GM12892 (cell line): ENCODE measurements around the gene COL1A1.

ENCODE experiments used
- DNase-seq: peaks from one replicate; pipeline ENCODE4 v3.0.0; 2011; ENCODE audit not compliant: insufficient read length
- FAIRE-seq: peaks from 2 replicates; lab custom pipeline; 2011; peaks lifted over from hg19 to GRCh38; lab: Jason Lieb, UNC
- POLR2A ChIP-seq: IDR thresholded peaks from 2 replicates; pipeline ENCODE4 v1.6.1; 2011; ENCODE audit warnings: low read depth, low read length, control low read depth
- POLR2AphosphoS5 ChIP-seq: IDR thresholded peaks from 2 replicates; pipeline ENCODE4 v1.6.1; 2011; ENCODE audit warnings: low read depth, low read length, control low read depth
- TAF1 ChIP-seq: IDR thresholded peaks from 2 replicates; pipeline ENCODE4 v1.6.1; 2011; ENCODE audit warnings: low read depth, mild to moderate bottlenecking, control low read depth, low read length, borderline replicate concordance

The COL1A1 gene

DNA sequence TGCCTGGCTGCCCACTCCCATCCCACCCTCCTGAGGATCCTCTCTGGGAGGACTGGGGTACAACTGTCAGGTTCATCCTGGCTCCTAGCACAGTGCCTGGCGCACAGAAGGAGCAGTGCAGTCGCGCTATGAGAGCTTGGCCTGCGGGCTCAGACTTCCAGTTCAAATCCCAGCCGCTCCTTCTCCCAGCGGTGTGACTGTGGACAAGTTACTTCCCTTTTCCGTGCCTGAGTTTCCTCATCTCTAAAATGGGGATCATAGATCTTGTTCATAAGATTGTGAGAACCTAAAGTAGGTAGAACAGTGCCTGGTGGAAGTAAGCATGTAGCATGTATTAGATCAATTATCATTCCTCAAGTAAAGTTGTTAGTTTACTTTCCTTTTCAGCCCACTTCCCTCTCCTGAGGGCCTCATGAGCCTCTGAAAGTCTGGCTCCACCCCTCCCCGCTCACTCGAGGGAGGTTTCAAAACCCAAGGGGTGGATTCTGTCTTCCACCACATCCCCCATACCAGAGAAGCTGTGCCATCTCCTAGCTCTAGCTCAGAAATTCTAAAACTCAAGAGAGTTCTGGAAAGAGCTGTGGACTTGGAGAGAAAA lies 19.9 kb upstream of the COL1A1 start:
- TF ChIP-seq POLR2AphosphoS5: no peak
- TF ChIP-seq POLR2A: no peak
- no peak for TF ChIP-seq TAF1
- FAIRE-seq: no peak
- no peak for DNase-seq

DNA sequence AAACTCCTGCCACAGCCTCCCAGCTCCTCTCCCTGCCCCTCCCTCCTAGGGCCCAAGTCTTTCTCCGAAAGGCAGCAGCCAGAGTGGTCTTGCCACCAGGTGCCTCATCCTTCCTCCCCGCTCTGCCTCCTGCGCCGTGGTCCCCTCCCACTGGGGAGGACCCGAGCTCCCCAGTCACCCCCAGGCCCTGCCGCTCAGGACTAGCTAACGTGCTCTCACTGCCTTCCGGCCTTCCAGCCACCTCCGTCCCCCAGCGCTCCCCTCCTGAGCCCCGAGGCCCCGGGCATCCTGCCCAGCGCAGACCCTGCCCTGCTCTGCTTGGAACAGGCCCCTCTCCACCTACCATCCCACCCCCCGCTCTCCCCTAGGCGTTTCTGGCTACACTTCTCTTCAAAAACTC lies 19.4 kb upstream of the COL1A1 start:
- FAIRE-seq: no peak
- TF ChIP-seq POLR2A (no peak), TAF1 (no peak), POLR2AphosphoS5 (no peak)

DNA sequence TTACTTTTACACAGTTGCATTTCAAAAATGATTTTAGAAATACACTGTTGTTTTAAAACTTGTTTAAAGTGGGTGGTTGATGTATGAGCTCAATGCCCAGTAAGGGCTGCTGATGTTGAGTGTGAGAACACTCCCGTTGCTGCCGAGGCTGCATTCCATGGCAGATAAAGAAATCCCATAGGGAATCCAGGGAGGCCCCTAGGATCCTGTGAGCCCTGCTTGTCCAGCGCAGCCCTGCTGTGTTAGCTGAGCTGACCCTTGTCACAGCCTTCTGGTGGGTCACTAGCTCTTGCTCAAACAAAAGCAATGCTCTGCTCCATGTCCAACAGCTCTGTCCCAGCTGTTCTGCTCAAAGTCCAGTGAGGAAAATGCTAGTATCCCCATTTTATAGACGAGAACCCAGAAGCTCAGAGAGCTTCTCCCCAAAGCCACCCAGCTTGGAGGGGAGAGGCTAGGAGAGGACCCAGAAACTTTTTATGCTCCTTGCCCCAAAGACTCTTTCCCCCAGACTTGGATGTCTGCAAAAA lies 18.6 kb upstream of the COL1A1 start:
- FAIRE-seq (no peak), DNase-seq (no peak)
- TF ChIP-seq TAF1 (no peak), POLR2A (no peak), POLR2AphosphoS5 (no peak)

More for the DNA sequence above, 19.4 kb upstream of the COL1A1 start:
- DNase-seq: no peak

DNA sequence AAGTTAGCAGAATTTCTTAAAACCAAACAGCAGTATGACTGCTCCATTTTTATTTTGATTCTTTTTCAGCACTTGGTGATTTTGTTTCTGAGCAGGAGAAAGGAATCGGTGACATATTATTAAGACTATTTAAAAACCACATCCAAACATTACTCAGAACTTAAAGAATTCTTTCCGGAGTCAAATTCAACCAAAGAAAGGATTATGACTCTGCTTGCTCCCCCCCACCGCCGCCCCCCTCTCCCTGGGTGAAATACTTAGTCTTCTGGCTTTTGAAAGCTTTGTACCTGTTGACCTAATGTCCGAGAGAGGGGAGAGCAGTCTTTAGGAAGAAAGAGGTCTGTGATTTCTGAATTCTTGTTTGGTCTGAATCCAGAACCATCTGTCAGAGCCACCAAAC lies 17.9 kb upstream of the COL1A1 start:
- DNase-seq: no peak
- FAIRE-seq: no peak
- TF ChIP-seq POLR2AphosphoS5 (no peak), POLR2A (no peak), TAF1 (no peak)

DNA sequence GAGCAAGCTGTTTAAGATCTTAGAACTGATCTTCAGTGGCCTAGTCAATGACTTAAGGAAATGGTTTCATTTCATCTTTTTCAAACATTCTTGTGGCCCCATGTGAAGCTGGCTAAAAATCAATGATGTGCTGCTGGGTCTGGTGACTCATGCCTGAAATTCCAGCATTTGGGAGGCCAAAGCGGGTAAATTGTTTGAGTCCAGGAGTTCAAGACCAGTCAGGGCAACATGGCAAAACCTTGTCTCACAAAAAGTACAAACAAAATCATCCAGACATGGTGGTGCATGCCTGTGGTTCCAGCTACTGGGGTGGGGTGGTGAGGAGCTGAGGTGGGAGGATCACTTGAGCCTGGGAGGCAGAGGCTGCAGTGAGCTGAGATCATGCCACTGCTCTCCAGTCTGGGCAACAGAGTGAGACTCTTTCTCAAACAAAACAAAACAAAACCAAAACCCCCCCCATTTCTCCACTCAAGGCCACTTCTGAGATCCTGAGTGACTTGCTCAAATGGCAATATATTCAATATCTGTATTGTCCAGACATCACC lies 17.4 kb upstream of the COL1A1 start:
- TF ChIP-seq POLR2AphosphoS5: no peak
- TF ChIP-seq POLR2A: no peak
- TF ChIP-seq TAF1: no peak
- FAIRE-seq (no peak), DNase-seq (no peak)

DNA sequence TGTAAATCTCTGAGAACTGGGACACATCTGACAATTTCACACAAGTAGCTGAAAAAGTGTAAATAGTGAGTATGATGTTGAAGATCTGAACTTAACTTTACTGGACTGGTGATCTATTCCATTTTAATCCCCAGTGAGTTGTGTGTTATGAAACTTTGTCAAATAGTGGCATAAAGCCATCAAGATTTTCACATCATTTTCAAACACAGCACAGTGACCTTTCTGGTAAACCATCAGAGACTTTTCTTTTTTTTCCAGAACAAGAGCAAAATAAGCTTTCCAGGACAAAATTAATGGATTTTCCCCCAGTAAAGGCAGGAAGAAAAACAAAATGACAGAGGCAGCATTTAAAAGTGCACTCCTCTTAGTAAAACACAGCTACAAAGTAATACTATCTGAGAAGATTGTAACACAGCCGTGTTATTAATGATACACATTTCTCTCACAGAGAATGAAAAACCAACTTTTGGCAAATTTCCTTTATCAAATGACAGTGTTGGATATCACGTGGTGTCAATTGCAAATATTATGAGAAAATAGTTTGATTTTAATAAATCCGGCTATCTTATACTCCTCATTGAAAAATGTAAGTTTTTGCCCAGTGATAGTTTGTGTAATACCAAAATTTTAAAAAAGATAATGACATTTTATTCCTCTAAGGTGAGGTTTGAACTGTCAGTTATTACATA lies 16.8 kb upstream of the COL1A1 start:
- TF ChIP-seq TAF1 (no peak), POLR2A (no peak), POLR2AphosphoS5 (no peak)
- DNase-seq: no peak
- FAIRE-seq: no peak

DNA sequence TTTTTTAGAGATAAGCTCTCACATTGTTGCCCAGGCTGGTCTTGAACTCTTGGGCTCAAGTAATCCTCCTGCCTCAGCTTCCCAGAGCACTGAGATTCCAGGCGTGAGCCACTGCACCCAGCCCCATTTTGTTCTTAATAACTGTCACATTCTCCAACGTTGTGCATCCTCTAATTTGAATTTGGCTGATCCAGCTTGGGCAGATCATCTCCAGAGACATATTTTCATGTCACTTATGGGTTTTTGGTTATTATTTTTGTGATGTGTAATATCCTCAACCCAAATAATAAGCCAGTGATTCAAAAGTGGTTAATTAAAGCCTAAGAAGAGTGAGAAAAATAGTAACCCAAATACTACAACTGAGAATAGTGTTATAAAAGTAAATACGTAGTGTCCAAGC lies 16.2 kb upstream of the COL1A1 start:
- DNase-seq (no peak), FAIRE-seq (no peak)
- TF ChIP-seq TAF1: no peak
- no peak for TF ChIP-seq POLR2AphosphoS5
- TF ChIP-seq POLR2A: no peak

DNA sequence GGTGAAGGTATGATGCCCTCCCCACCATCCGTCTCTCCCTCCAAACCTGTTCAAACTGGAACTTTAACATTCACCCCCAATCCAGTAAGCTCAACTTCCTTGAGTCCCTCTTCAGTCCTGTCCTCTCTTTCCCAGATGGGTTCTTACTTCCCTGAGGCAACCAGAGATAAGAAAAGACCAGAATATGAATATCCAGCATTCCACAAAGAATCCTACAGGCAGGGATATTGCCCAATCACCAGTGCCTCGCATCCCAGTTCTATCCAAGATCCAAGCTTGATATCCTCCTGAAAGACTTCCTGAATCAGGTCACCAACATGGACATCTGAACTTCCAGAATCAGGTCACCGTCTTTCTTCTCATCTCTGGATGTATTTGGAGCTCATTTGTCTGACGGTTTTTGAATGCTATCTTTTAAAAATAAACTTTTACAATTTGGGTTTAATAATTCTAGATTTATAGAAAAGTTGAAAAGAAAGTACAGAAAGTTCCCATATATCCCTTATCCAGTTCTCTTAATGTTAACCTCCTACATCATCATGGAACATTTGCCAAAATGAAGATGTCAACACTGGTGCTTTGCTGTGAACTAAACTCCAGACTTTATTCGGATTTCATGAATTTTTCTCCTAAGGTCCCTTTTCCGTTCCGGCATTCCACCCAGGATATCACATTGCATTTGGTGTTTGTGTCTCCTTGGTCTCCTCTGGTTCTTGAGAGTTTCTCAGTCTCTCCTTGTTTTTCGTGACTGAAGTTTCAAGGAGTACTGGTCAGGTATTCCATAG lies 13.7 kb upstream of the COL1A1 start:
- no peak for DNase-seq
- FAIRE-seq: no peak
- TF ChIP-seq POLR2A (no peak), POLR2AphosphoS5 (no peak), TAF1 (no peak)

DNA sequence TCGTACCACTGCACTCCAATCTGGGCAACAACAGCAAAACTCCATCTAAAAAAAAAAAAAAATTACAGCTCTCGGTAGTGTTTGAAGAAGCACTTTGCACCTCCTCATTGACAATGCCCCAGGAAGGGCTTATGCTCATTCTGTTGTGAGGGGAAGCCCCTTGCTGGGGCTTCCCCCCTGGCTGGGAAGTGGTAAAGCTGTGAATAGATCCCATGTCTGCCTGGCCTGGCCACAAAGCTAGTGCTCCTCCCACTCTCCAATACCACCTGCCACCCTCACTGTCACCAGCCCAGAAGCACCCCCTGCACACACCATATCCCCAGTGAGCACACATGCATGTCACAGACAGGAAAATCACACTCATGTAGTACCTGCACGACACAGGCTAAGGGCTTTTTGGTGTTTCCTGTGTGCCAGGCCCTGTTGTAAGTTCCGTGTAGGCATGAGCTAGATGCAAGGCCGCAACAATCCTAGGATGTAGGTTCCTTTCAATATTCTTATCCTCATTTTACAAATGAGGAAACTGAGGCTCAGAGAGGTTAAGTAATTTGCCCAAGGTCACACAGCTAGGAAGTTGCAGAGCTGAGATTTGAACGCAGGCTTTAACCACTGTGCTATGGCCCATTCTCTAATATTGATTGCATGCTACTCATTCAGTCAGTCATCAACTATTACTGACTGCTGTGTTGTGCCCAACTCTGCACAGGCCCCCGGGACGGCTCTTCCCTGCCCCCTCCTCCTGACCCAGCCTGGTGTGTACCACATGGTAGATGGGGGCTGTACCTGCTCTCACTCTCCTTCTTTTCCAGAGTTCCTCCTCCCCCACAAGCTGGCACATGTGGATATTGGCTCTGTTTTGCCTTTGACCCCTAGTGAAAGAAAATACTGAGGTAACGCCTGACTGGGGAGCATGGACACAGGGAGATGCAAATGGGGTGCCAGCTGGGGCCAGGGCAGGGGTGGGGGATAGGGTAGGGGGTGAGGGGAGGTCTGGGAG lies 11.9 kb upstream of the COL1A1 start:
- peak; percentile 62 for FAIRE-seq
- DNase-seq: no peak
- TF ChIP-seq TAF1: no peak
- TF ChIP-seq POLR2AphosphoS5: no peak
- TF ChIP-seq POLR2A: no peak

DNA sequence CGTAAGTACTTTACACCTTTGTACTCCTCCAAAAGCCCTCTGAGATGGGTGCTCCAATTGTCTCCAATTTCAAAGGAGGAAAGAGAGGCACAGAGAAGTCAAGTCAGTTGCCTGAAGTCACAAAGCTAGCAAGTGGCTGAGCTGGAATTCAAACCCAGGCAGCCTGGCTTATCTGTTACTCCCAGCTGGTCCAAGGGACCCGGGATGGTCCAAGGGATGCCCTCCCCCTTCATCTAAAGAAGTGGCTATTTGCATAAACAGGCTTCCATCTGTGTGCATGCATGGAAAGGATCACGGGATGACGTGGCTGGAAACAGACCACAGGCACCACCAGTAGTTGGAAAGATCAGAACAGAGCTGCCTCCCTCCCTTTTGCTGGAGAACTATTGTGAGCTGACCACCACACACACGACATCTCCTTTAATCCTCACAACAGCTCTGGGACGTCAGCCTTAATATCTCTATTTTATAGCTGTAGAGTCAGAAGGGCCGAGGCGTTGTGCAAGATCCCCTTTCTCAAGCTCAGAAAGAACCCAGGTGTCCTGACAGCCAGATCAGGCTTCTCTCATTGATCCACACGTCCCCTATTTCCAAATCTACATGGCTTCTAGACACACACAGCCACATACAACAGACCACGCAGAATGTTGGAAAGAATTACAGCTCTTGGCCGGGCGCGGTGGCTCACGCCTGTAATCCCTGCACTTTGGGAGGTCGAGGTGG lies 10.9 kb upstream of the COL1A1 start:
- DNase-seq: no peak
- no peak for FAIRE-seq
- TF ChIP-seq POLR2A (no peak), TAF1 (no peak), POLR2AphosphoS5 (no peak)
